EL (cell line): ENCODE data around the gene BCAM.
"Not testable (repeated sequence)": the region's sequence is repeated elsewhere in the genome, so short reads cannot be mapped to it uniquely, and the experiment has no call there.

Experiments
- DNase-seq: peaks from one replicate; pipeline ENCODE4 v3.0.0-alpha.2; 2016

BCAM gene, protein sequence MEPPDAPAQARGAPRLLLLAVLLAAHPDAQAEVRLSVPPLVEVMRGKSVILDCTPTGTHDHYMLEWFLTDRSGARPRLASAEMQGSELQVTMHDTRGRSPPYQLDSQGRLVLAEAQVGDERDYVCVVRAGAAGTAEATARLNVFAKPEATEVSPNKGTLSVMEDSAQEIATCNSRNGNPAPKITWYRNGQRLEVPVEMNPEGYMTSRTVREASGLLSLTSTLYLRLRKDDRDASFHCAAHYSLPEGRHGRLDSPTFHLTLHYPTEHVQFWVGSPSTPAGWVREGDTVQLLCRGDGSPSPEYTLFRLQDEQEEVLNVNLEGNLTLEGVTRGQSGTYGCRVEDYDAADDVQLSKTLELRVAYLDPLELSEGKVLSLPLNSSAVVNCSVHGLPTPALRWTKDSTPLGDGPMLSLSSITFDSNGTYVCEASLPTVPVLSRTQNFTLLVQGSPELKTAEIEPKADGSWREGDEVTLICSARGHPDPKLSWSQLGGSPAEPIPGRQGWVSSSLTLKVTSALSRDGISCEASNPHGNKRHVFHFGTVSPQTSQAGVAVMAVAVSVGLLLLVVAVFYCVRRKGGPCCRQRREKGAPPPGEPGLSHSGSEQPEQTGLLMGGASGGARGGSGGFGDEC

GRCh38 chr19:44808463-44809371, at the start of gene BCAM:
BCAM (plus strand) TSS chr19:44809103; CDS start chr19:44809125, 22 bp downstream.
- peak; percentile 79 for DNase-seq

DNA sequence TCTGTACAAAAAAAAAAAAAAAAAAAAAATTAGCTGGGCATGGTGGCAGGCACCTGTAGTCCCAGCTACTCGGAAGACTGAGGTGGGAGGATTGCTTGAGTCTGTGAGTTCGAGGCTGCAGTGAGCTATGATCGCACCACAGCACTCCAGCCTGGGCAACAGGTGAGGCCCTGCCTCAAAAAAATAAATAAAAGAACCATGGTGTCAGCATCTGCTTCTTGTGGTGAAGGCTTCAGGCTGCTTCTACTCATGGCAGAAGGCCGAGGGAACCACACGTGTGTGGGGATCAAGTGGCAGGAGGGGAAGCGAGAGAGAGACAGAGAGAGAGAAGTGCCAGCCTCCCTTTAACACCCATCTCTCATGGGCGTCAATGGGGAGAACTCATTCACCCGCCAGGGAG, 46.9 kb upstream of the BCAM start:
- DNase-seq: no peak

GRCh38 chr19:44765033-44765948, 43.6 kb upstream of the BCAM start:
- DNase-seq: peak; percentile 31

DNA sequence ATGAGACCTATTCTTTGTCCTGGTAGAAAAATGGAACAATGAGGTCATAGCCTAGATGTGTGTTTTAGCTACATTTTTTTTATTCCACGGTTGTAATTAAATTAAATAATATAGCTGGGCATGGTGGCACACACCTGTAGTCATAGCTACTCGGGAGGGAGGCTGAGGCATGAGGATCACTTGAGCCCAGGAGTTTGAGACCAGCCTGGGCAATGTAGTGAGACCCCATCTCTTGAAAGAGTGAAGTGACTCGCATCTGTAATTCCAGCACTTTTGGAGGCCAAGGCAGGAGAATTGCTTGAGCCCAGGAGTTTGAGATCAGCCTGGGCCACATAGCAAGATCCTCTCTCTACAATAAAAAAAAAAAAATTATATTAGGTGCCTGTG, 43.0 kb upstream of the BCAM start:
- no peak for DNase-seq

DNA sequence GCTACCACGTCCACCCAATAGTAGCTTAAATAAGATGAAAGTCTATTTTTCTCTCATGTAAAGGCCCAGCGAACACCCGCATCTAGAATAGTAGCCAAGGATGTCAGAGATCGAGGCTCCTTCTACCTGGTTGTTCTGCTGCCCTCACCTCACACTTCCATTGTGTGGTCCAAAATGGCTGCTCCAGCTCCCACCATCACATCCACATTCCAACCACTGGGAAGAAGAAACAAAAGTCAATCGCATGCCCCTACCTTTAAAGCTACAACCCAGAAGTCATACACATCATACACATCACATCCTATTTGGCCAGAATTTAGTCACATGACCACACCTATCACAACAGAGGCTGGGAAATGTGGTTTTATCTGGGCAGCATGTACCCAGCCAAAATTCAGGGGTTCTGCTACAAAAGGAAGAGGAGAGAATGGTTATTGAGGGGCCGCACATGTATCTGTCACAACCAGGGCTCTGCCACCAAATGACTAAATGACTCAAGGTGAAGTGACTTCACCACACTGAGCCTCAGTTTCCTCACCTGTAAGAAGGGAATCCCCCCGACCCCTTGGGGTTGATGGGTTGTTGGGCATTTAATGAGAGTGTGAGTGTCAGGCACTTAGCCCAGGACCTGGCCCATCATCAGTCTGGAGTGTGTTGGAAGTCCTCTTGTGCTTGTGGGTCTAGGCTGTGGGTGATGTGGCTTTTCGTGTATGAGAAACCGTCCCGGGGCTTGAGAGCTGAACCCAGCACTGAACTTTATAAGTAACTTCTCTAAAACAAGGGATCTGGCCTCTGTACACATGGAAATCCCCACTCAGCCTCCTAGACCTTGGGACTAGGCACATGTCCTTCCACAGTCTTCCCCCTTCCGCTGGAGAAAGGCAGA, 41.4 kb upstream of the BCAM start:
- no peak for DNase-seq

- DNase-seq: peak; percentile 94
Measured at GRCh38 chr19:44770550-44771257, 38.2 kb upstream of the BCAM start.

- DNase-seq: not testable (repeated sequence)
Measured at GRCh38 chr19:44772144-44772543, 36.8 kb upstream of the BCAM start.

- DNase-seq: no peak
Measured at GRCh38 chr19:44772959-44773358, 35.9 kb upstream of the BCAM start.

- DNase-seq: no peak
Measured at GRCh38 chr19:44775676-44776240, 33.1 kb upstream of the BCAM start.

DNA sequence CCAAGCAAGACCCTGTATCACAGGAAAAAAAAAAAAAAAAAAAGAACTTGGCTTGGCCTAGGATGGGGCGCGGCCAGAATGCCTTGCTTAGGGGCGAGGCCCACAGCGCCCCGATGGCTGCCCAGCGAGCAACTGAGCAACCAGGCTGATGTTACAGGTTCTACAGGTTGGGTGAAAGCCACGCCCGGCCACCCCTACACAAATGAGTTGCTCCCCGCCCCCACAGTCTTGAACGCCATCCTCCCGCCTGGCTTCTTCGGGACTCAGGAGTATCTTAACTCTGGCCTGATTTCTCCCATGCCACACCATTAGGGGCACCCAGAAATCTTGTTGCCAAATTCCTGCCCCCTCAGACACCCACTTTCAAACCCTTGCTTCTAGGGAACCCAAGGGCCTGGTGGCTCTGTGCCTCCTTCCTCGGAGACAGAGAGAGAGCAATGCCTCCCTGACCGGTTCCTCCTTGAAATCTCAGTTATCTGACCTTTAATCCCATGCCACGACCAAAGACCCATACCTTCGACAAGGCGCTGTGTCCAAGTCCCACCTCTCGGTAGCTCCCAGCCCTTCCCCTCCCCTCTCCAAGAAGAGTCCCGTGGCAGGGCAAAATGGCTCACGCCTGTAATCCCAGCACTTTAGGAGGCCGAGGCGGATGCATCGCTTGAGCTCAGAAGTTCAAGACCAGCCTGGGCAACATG, 32.4 kb upstream of the BCAM start:
- no peak for DNase-seq

GRCh38 chr19:44777715-44778347, 31.1 kb upstream of the BCAM start, which contains the start of gene CBLC:
CBLC (plus strand) TSS chr19:44777890; CDS start chr19:44777932, 42 bp downstream.
- no peak for DNase-seq

DNA sequence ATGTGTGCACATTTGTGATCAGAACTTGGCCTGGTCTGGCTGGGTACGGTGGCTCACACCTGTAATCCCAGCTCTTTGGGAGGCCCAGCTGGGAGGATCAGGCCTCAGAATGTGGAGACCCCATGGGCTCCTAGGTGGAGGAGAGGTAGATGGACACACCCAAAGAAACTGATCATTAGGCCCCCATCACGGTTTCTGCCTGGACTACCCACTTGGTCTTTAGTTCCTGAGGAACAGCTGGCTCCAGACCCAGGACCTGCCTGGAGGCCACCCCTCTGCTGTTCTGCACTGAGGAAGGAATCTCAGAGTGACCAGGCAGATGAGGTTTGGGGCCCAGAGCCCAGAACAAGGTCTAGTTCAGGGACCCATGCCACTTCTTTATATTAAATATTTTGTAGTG, 29.8 kb upstream of the BCAM start:
- no peak for DNase-seq

DNA sequence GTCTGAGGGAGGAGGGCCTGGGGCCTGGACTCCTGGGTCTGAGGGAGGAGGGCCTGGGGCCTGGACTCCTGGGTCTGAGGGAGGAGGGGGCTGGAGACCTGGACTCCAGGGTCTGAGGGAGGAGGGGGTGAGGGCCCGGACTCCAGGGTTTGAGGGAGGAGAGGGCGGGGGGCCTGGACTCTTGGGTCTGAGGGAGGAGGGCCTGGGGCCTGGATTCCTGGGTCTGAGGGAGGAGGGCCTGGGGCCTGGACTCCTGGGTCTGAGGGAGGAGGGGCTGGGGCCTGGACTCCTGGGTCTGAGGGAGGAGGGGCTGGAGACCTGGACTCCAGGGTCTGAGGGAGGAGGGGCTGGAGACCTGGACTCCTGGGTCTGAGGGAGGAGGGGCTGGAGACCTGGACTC, 27.2 kb upstream of the BCAM start:
- not testable (repeated sequence) for DNase-seq

DNA sequence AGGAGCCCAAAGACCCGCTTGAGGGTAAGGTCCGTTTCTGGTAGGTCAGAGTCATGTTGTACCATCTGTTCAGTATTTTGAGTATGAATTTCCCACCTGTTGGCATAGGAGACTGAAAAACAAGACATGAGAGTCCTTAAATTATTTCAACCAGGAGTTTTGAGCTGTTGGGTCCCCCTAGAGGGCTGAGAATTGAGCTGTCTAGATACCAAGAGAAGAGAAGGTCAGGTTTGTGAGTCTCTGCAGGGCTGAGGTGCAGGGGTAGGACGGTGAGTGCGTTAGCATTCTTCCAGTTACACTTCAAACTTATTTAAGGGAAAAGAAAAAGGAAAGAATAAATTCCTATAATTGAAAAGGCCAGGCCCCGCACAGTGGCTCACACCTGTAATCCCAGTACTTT, 26.2 kb upstream of the BCAM start:
- no peak for DNase-seq

DNA sequence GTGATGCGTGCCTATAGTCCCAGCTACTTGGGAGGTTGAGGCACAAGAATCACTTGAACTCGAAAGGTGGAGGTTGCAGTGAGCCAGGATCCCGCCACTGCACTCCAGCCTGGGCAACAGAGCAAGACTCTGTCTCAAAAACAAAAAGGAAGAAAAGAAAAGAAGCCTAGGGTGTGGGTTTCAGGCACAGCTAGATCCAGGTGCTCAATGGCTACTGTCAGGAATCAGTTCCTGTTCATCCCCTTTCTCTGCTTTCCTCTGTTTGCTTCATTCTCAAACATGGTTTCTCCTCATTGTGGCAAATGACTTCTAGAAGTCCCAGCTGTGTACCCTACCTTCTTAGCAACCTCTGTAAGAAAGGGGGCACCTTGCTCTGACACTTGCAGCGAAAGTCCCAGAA, 25.4 kb upstream of the BCAM start:
- no peak for DNase-seq

DNA sequence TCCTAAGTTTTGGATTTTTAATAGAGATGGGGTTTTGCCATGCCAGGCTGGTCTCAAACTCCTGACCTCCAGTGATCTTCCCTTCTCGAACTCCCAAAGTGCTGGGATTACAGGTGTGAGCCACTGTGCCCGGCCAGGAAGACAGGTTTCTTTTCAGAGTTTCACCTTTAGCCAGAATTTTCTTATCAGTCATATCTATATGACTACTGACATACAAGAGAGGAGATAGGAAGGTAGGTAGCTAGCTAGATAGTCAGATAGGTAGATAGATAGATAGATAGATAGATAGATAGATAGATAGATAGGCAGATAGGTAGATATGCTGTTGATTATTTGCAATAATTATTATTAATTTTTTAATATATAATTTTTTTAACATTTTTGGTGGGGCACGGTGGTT, 23.6 kb upstream of the BCAM start:
- no peak for DNase-seq

DNA sequence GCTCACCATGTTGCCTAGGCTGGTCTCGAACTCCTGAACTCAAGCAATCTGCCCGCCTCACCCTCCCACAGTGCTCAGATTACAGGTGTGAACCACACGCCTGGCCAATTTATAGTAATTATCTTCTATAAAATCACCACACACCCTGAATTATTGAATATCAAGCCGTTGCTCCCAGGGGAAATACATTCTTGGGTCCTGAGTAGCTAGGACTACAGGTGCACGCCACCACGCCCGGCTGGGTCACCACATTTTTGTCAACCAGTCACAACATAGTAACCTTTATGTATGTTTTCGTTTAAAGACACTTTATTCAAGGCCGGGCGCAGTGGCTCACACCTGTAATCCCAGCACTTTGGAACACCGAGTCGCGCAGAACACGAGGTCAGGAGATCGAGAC, 22.9 kb upstream of the BCAM start:
- no peak for DNase-seq

DNA sequence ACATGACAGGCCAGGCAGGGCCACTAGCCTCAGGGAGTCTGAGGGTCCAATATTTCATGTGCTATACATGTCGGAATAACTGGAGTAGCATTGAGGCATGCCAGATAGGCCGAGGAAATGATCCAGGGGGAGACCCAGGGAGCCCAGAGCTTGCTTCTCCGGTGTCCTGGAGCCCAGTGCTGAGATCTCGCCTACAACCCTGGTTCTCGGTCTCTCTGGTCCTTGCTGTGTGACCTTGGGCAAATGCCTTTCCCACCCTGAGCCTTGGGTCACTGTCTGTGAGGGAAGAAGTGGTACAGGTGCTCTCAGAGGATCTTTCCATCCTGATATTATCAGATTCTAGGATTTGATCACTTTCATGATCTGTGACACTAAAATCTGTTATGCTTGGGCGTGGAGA, 19.9 kb upstream of the BCAM start:
- no peak for DNase-seq

DNA sequence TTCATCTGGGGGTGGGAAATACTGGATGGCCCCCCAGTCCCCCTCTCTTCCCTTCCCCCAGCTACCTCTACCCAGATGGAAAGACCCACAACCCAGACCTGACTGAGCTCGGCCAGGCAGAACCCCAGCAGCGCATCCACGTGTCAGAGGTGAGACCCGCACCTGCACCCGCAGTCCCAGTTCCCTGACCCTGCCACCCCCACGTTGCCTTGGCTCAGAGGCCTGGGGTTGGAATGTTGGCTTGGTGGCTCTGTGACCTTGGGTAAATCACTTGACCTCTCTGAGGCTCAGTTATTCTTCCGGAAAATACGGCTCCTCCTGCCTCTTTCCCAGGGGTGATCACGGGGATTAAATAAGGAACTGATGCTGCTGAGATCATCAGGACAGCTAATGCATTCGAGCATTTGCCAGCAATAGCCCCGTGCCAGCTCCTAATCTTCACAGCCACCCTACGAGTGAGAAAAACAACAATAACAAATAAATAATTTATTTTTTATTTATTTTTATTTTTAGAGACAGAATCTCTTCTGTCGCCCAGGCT, 18.9 kb upstream of the BCAM start:
- no peak for DNase-seq
